Heart right ventricle (tissue), 16 donors: ENCODE data around the gene RXRA. TPM values are rescaled to one million over a fixed set of nuclear protein-coding genes. Genes with fewer than 3 reads are reported as not detected.

ENCODE experiments used
- ATAC-seq, 8 donors: fragments of 200-7000 bp; cut with Tn5 transposase; one replicate each; pipeline ENCODE4 v1.9.1; 2020; ENCODE audit warnings: mild to moderate bottlenecking in 8 of 8, moderate library complexity in 8 of 8, moderate number of reproducible peaks in 1 of 8
- DNase-seq, 2 donors: peaks; one replicate each; pipeline ENCODE4 v3.0.0-alpha.2; 2020
- H3K27ac ChIP-seq, 10 donors: fragments of 200-600 bp; sonication (generic) in 2 of 10; one replicate each; pipeline versions ENCODE4 v1.5.0 to v1.8.0; 2020 to 2022; ENCODE audit warnings: mild to moderate bottlenecking in 3 of 10
- H3K27me3 ChIP-seq, 7 donors: fragments of 200-600 bp; one replicate each; pipeline ENCODE4 v1.8.0; 2021 to 2022; ENCODE audit warnings: mild to moderate bottlenecking in 2 of 7
- H3K36me3 ChIP-seq, 9 donors: fragments of 200-600 bp; sonication (generic) in 1 of 9; one replicate each; pipeline versions ENCODE4 v1.5.0 to v1.8.0; 2020 to 2022; ENCODE audit warnings: mild to moderate bottlenecking in 2 of 9
- H3K4me1 ChIP-seq, 9 donors: fragments of 200-600 bp; sonication (generic) in 1 of 9; one replicate each; pipeline versions ENCODE4 v1.5.0 to v1.8.0; 2020 to 2022; ENCODE audit warnings: mild to moderate bottlenecking in 4 of 9
- H3K4me3 ChIP-seq, 10 donors: fragments of 200-600 bp; sonication (generic) in 2 of 10; one replicate each; pipeline versions ENCODE4 v1.5.0 to v1.8.0; 2020 to 2022; ENCODE audit warnings: mild to moderate bottlenecking in 7 of 10, moderate library complexity in 2 of 10
- H3K9me3 ChIP-seq, 11 donors: fragments of 200-600 bp in 10 of 11; sonication (generic) in 2 of 11; one replicate each; pipeline versions ENCODE4 v1.5.0 to v1.8.0; 2013 to 2022; ENCODE audit warnings: mild to moderate bottlenecking in 2 of 11, control low read depth in 1 of 11, moderate library complexity in 1 of 11
- WGBS, 2 donors: extraction: QIAGEN DNeasy Blood & Tissue Kit; methylation state at CpG; one replicate each; pipeline ENCODE4 v1.1.7; 2013; ENCODE audit warnings: inconsistent platforms in 1 of 2; 5-methylcytosine and 5-hydroxymethylcytosine counted together
- intact Hi-C, 10 donors: fragments of 100-400 bp; cut with DNase I; formaldehyde crosslinking; loops; one replicate each; pipeline versions ENCODE4 v1.11.1 to v1.14.2; 2022
- polyA plus RNA-seq, 2 donors: library from polyadenylated mRNA; stranded (reverse); fragments of 200-250 nt; gene quantifications; one replicate each; pipeline ENCODE4 v1.2.3, GENCODE V29; 2013
- total RNA-seq, 10 donors: library from RNA; stranded (reverse); fragmentation: NEBNext Ultra II Directional in 3 of 10; extraction: Animal tissue kit (Norgen Biotek cat#: 25700) in 3 of 10; gene quantifications; one replicate each; pipeline versions ENCODE4 v1.2.1 to v1.2.4, GENCODE V29; 2021 to 2023
- TF ChIP-seq, protein P1 (sequence below), 9 donors: fragments of 200-600 bp; sonication (generic) in 2 of 9; IDR thresholded peaks; one replicate each; pipeline versions ENCODE4 v1.5.0 to v1.8.0; 2021 to 2022; ENCODE audit warnings: antibody characterized with exemption in 9 of 9, mild to moderate bottlenecking in 5 of 9, moderate library complexity in 1 of 9
- donor health status: Arrhythmogenic right ventricular cardiomyopathy.
- donor health status: ischemic (EF 13 %, LVEDD 7.1; RV severe dilation, severe dysfunction).
- donor health status: healthy with polysubstance abuse.
- donor health status: DM: no; HTN: yes; CAD: no.
- donor health status: DM: no; HTN: no; CAD: no.
- donor health status: ischemic (EF 25% LVEDD 6.9; RV normal size, moderate dysfunction).
- donor health status: ischemic (EF 25% LVEDD 5.7; RV mildly dilated, moderate dysfunction).
- donor health status: healthy.
- donor health status: DM: yes; HTN: yes; CAD: no.
- donor health status: Ischemic cardiomyopathy.
- donor health status: ischemic (EF 35%, LVEDD 5.7; RV mildly dilated, moderate dysfunction).
- donor health status: nonischemic (EF 11% LVEDD 7.7; RV severe dilation, severe dysfunction).
- donor health status: DM: yes; HTN: yes; CAD: no.
- donor health status: PGD.
- donor health status: ischemic (EF 29% LVEDD 5.4; RV normal size, mild dysfunction).
- donor health status: nonischemic (EF 23%, LVEDD 6.1; RV moderate dilation, normal function).

RXRA gene
- total and polyA plus RNA-seq, 12 donors: 22.6 to 92.3 (median 42.0) TPM

DNA sequence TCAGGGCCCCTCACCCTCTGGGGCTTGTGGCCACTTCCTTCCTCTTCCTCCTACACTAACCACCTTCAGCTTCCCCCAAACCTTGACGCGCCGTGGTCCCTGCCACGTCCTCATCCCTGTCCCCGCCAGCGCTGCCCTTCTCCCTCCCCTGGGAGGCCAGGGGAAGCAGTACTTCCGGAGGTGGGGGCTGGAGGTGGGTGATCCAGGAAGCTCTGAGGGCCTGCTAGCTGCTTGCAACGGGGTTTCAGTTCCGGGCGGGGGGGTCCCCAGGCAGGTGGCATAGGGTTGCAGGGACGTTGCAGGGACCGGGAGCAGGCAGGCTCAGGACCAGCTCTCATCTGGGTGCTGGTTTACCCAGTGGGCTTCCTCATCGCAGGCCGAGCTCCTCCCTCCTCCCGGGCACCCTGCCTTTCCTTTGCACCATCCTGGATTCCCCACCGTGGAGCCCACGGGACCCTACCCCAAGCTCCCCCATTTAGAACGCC, 70.0 kb downstream of the RXRA start:
- ATAC-seq (peak in 5 of 8 donors; percentile 9 to 38 (median 17)), DNase-seq (peak in 1 of 2 donors; percentile 40)
- no peaks in the 10 kb centered on the region for H3K27me3 ChIP-seq
- H3K27ac ChIP-seq: peak overlapping the region; percentile 3 to 82 (median 52)
- TF ChIP-seq, protein P1, sequence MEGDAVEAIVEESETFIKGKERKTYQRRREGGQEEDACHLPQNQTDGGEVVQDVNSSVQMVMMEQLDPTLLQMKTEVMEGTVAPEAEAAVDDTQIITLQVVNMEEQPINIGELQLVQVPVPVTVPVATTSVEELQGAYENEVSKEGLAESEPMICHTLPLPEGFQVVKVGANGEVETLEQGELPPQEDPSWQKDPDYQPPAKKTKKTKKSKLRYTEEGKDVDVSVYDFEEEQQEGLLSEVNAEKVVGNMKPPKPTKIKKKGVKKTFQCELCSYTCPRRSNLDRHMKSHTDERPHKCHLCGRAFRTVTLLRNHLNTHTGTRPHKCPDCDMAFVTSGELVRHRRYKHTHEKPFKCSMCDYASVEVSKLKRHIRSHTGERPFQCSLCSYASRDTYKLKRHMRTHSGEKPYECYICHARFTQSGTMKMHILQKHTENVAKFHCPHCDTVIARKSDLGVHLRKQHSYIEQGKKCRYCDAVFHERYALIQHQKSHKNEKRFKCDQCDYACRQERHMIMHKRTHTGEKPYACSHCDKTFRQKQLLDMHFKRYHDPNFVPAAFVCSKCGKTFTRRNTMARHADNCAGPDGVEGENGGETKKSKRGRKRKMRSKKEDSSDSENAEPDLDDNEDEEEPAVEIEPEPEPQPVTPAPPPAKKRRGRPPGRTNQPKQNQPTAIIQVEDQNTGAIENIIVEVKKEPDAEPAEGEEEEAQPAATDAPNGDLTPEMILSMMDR (IDR thresholded peaks at IDR 0.05): no peak
- no peaks in the 10 kb centered on the region for H3K36me3 ChIP-seq
- H3K4me3 ChIP-seq: peak overlapping the region in 3 of 10 donors; percentile 3 to 33 (median 7)
- H3K4me1 ChIP-seq: peaks cover 44 to 95% (median 74%) of the 10 kb centered on the region in 9 donors
- peaks cover 0 to 10% (median 4%) of the 10 kb centered on the region in 11 donors for H3K9me3 ChIP-seq
- whole genome bisulfite sequencing, 2 donors: 43 to 54% methylated on average over 18 of the region's 18 CpGs
- intact Hi-C loops: no loop called here

DNA sequence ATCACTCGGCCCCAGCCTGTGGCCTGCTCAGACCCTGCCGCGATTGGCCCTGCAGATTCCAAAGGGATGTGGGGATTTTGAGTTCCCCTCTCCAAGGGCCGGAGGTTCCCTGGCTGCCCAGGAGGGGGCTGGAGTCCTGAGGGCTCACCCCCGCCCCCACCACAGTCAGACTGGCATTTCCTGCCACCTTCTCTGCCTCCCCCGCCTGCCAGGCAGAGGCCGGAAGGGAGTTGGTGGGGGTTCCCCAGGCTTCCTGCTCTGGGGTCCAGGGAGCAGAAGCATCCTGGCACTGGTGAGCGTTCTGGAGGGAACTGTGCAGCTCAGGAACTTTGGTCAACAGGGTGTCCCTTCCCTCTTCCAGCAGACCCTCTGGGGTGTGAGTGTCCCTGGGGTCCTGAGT, 70.6 kb downstream of the RXRA start:
- Histone ChIP-seq H3K4me3 (peak overlapping the region in 3 of 10 donors; percentile 3 to 33 (median 7)), H3K36me3 (peaks cover 0 to 4% (median 0%) of the 10 kb centered on the region in 9 donors), H3K27ac (peak overlapping the region; percentile 3 to 82 (median 52)), H3K27me3 (no peaks in the 10 kb centered on the region), H3K9me3 (peaks cover 0 to 10% (median 4%) of the 10 kb centered on the region in 11 donors), H3K4me1 (peaks cover 38 to 94% (median 73%) of the 10 kb centered on the region in 9 donors)
- intact Hi-C loops: no loop called here
- 46 to 54% methylated on average over 8 of the region's 8 CpGs for WGBS, 2 donors
- TF ChIP-seq, protein P1 (IDR thresholded peaks at IDR 0.05): peak in 1 of 9 donors; percentile 4
- no peak for DNase-seq
- ATAC-seq: peak in 2 of 8 donors; percentile 12 to 20

DNA sequence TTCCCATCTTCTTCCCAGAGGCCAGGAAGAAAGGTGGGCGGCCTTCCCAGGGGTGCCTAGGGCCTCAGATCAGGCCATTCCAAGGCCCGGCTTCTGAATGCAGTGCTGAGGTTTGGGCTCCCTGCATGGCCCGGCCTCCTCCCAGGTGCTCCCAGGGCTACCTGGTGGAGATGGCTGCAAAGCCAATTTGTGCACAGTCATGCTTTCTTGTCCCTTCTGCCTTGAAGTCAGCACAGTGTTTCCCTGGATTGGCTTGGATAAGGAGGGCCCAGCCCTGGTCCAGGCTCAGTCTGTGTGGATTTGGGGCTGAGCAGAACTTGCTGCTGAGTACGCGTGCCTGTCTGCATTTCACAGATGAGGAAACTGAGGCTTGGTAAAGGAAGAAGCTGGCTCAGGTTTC, 72.5 kb downstream of the RXRA start:
- ATAC-seq: no peak
- Histone ChIP-seq H3K27ac (peak overlapping the region in 7 of 10 donors; percentile 10 to 81 (median 35)), H3K9me3 (peaks cover 0 to 10% (median 4%) of the 10 kb centered on the region in 11 donors), H3K4me1 (peaks cover 44 to 94% (median 72%) of the 10 kb centered on the region in 9 donors), H3K27me3 (no peaks in the 10 kb centered on the region), H3K36me3 (peaks cover 0 to 14% (median 0%) of the 10 kb centered on the region in 9 donors), H3K4me3 (no peak overlapping the region)
- WGBS, 2 donors: 94 to 95% methylated on average over 5 of the region's 5 CpGs
- intact Hi-C loops: no loop called here
- no peak for DNase-seq
- TF ChIP-seq, protein P1 (IDR thresholded peaks at IDR 0.05): no peak

DNA sequence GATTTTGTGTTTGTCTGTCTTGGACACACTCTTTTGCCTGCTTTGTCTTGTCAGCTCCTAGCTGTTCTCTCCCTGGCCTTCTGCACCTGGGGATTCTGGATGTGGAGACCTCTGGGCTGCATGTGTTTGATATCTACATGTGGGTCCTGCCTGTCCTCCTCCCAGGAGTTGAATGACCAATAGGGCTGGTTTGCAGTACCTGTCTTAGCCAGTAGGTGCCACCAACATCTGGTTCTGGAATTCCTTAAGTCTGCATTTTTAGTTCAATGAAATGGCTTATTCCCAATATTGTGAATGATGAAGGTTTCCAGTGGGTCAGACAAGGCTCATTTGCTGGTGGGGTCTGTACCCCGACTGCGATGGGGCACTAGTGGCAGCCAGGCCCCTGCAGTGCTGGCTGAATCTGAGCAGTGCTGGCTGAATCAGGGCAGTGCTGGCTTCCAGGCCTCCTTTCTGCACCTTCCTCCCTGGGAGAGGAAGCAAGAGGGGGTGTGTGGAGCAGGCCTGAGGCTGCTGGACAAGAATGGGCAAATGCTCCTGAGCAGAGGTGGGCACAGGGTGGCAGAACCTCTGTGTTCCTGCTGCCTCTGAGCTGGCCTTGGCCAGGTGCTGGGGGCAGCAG, 73.3 kb downstream of the RXRA start:
- peak overlapping the region in 2 of 10 donors; percentile 18 to 81 for H3K27ac ChIP-seq
- 98 to 100% methylated on average over 2 of the region's 2 CpGs for WGBS, 2 donors
- H3K4me3 ChIP-seq: no peak overlapping the region
- DNase-seq (no peak), ATAC-seq (no peak)
- peaks cover 50 to 96% (median 73%) of the 10 kb centered on the region in 9 donors for H3K4me1 ChIP-seq
- intact Hi-C loops: loop anchor here in 2 of 10 donors (5.0 to 10.0 kb wide), 2 partner anchors 38 to 335 kb away; partner anchors contain the start of gene BRD3 (in 1 of the 2)
- peaks cover 0 to 14% (median 0%) of the 10 kb centered on the region in 9 donors for H3K36me3 ChIP-seq
- peaks cover 0 to 10% (median 4%) of the 10 kb centered on the region in 11 donors for H3K9me3 ChIP-seq
- TF ChIP-seq, protein P1 (IDR thresholded peaks at IDR 0.05): peak; percentile 17 to 68 (median 40)
- no peaks in the 10 kb centered on the region for H3K27me3 ChIP-seq
